Glutamatergic neuron (in vitro differentiated cells): ENCODE data around the gene FHOD3. TPM values are rescaled to one million over a fixed set of nuclear protein-coding genes. Genes with fewer than 3 reads are reported as not detected.

Experiments
- DNase-seq: peaks from one replicate; pipeline ENCODE4 v3.0.0; 2022
- H3K27ac Mint-ChIP-seq: one replicate; pipeline ENCODE4 v1.8.0; 2020; ENCODE audit warnings: mild to moderate bottlenecking, mixed read lengths, inconsistent platforms; ENCODE audit not compliant: unreplicated experiment
- H3K27me3 Mint-ChIP-seq: one replicate; pipeline ENCODE4 v1.8.0; 2020; ENCODE audit warnings: mild to moderate bottlenecking, moderate library complexity, mixed read lengths, inconsistent platforms; ENCODE audit not compliant: unreplicated experiment
- H3K36me3 Mint-ChIP-seq: one replicate; pipeline ENCODE4 v1.8.0; 2020; ENCODE audit warnings: mild to moderate bottlenecking, mixed read lengths, inconsistent platforms; ENCODE audit not compliant: unreplicated experiment
- H3K4me1 Mint-ChIP-seq: one replicate; pipeline ENCODE4 v1.8.0; 2020; ENCODE audit warnings: mild to moderate bottlenecking, low read depth, mixed read lengths, inconsistent platforms; ENCODE audit not compliant: unreplicated experiment
- H3K4me3 Mint-ChIP-seq: one replicate; pipeline ENCODE4 v1.8.0; 2020; ENCODE audit warnings: mild to moderate bottlenecking, mixed read lengths, inconsistent platforms; ENCODE audit not compliant: unreplicated experiment
- H3K9me3 Mint-ChIP-seq: one replicate; pipeline ENCODE4 v1.8.0; 2020; ENCODE audit warnings: mild to moderate bottlenecking, moderate library complexity, mixed read lengths, inconsistent platforms; ENCODE audit not compliant: unreplicated experiment
- CTCF ChIP-seq: fragments of 200-600 bp; sonication (generic); IDR thresholded peaks from one replicate; pipeline ENCODE4 v1.5.0; 2021; ENCODE audit not compliant: partially characterized antibody, unreplicated experiment
- total RNA-seq: library from RNA; stranded (reverse); fragmentation: NEBNext Ultra II Directional; extraction: Animal tissue kit (Norgen Biotek cat#: 25700); gene quantifications from one replicate; pipeline ENCODE4 v1.2.1, GENCODE V29; 2021; ENCODE audit not compliant: unreplicated experiment

Gene FHOD3
- total RNA-seq, 1 donor from 2014 or later: 21.2 TPM

GRCh38 chr18:36649205-36649604, 351.7 kb downstream of the FHOD3 start:
- Mint-ChIP-seq H3K27me3 (peaks cover 5% of the 10 kb centered on the region), H3K4me3 (no peak overlapping the region), H3K27ac (no peak overlapping the region), H3K36me3 (no peaks in the 10 kb centered on the region), H3K9me3 (no peaks in the 10 kb centered on the region), H3K4me1 (no peaks in the 10 kb centered on the region)
- no peak for TF ChIP-seq CTCF
- DNase-seq: no peak

DNA sequence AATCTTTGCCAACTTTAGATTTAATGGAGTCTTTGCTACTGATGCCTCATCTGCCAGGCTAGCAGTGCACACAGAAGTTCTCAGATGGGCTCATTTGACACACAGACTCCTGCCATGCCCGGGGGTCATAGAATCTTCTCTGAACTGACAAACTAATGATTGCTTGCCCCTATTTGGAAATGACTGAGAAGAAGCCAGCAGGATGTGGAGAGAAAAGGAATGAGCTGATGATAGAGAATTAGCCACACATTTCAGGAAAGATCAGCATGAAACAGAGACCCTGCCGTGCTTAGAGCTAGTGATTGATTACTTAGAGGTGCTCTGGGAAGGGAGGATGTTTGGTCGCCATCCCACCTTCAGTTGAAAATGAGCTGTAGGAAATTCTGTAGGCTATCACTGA, 352.8 kb downstream of the FHOD3 start:
- Mint-ChIP-seq H3K4me1 (no peaks in the 10 kb centered on the region), H3K27ac (no peak overlapping the region), H3K36me3 (no peaks in the 10 kb centered on the region), H3K4me3 (no peak overlapping the region), H3K27me3 (peaks cover 5% of the 10 kb centered on the region), H3K9me3 (no peaks in the 10 kb centered on the region)
- TF ChIP-seq CTCF: no peak
- no peak for DNase-seq

GRCh38 chr18:36650906-36651305, 353.4 kb downstream of the FHOD3 start:
- Mint-ChIP-seq H3K27me3 (peaks cover 5% of the 10 kb centered on the region), H3K27ac (no peak overlapping the region), H3K36me3 (no peaks in the 10 kb centered on the region), H3K4me1 (no peaks in the 10 kb centered on the region), H3K9me3 (no peaks in the 10 kb centered on the region), H3K4me3 (no peak overlapping the region)
- no peak for TF ChIP-seq CTCF
- no peak for DNase-seq

DNA sequence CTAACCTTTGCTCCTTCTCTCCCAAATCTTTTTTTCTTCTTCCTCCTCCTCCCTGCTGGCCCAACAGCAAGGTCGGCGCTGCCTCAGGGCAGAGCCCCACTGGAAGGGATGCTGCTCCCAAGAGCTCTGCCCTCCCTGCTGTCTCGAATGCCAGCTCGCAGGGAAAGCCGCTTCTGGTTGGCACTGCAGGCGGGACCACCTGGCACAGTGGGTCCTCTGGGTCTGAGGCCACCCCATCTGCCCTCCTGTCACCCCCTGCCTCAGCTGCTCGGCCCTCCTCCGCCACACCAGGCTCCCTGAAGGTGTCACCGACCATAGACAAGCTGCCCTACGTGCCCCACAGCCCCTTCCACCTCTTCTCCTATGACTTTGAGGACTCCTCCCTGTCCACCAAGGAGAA, 355.0 kb downstream of the FHOD3 start:
- H3K36me3 Mint-ChIP-seq: no peaks in the 10 kb centered on the region
- no peaks in the 10 kb centered on the region for H3K9me3 Mint-ChIP-seq
- TF ChIP-seq CTCF: no peak
- H3K27ac Mint-ChIP-seq: no peak overlapping the region
- no peak overlapping the region for H3K4me3 Mint-ChIP-seq
- no peaks in the 10 kb centered on the region for H3K4me1 Mint-ChIP-seq
- no peak for DNase-seq
- H3K27me3 Mint-ChIP-seq: peaks cover 4% of the 10 kb centered on the region

DNA sequence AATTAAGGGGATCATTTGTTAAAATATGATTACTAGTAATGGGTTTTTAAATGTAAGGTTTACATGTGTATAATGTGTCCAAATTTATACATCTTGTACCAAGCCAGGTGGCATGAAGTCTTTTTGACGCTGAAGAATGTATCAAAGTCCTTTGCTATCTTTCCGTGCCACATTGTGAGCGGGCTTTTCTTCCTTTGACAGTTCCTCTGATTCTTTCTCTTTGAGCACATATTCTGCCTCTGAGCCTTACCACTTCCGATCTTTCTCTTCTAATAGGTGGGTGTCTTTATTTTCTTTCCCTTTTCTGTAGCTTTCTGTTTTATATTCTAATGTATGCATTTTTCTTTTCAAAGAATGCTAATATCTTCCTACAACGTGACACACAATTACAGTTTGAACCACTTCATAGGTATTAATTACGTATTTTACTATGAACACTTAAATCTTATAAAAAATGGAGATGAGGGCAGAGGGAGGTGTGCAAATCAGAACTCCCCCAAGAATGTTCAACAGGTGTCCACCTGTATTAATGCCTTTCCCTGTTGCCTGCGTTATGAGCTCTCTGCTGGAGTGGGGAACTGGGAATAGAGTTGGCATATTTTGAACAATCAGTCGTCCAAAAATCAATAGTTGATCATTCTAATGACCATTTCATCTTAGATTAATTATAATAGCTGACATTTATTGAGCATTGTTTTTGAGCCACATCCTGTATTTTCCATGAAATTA, 355.8 kb downstream of the FHOD3 start:
- Mint-ChIP-seq H3K9me3 (no peaks in the 10 kb centered on the region), H3K27me3 (peaks cover 2% of the 10 kb centered on the region), H3K4me3 (no peak overlapping the region), H3K27ac (no peak overlapping the region), H3K4me1 (no peaks in the 10 kb centered on the region), H3K36me3 (no peaks in the 10 kb centered on the region)
- TF ChIP-seq CTCF: no peak
- no peak for DNase-seq
